HCT116 (cell line): Measurements from ENCODE around the gene TRDMT1.

Experiments
- ATF3 ChIP-seq: IDR thresholded peaks from 2 replicates; pipeline ENCODE4 v1.6.1; 2012
- CBX3 ChIP-seq: IDR thresholded peaks from 2 replicates; pipeline ENCODE4 v1.6.1; 2012; ENCODE audit warnings: low read depth
- EZH2 ChIP-seq: fragments of 200-600 bp; sonication (generic); IDR thresholded peaks from 2 replicates; pipeline ENCODE4 v1.6.1; 2017; ENCODE audit warnings: antibody characterized with exemption, mixed run types
- EZH2phosphoT487 ChIP-seq: fragments of 200-600 bp; IDR thresholded peaks from 2 replicates; pipeline ENCODE4 v1.6.1; 2018; ENCODE audit warnings: antibody characterized with exemption, borderline replicate concordance
- JUND ChIP-seq: IDR thresholded peaks from 2 replicates; pipeline ENCODE4 v1.6.1; 2012
- POLR2A ChIP-seq: IDR thresholded peaks from 2 replicates; pipeline ENCODE4 v1.7.0; 2011; ENCODE audit warnings: borderline replicate concordance; ENCODE audit not compliant: insufficient read depth, insufficient read length; ENCODE audit errors: extremely low read depth
- POLR2AphosphoS5 ChIP-seq: IDR thresholded peaks from 2 replicates; pipeline ENCODE4 v1.6.1; 2011; ENCODE audit warnings: mild to moderate bottlenecking, low read depth, low read length, moderate library complexity
- RAD21 ChIP-seq: IDR thresholded peaks from 2 replicates; pipeline ENCODE4 v1.6.1; 2012; ENCODE audit warnings: low read depth, mild to moderate bottlenecking
- TF ChIP-seq, protein P1 (sequence below), 3 experiments: fragments of 200-600 bp in 1 of 3; sonication (generic) in 1 of 3; IDR thresholded peaks in 2 of 3; conservative IDR thresholded peaks in 1 of 3; 2 replicates each; pipeline ENCODE4 v1.5.1; 2012 to 2017; ENCODE audit warnings: low read depth in 2 of 3, low read length in 2 of 3, antibody characterized with exemption in 1 of 3, borderline replicate concordance in 1 of 3, control low read depth in 1 of 3, mild to moderate bottlenecking in 1 of 3, mixed read lengths in 1 of 3, mixed run types in 1 of 3, moderate library complexity in 1 of 3; ENCODE audit not compliant: insufficient read depth in 1 of 3

DNA sequence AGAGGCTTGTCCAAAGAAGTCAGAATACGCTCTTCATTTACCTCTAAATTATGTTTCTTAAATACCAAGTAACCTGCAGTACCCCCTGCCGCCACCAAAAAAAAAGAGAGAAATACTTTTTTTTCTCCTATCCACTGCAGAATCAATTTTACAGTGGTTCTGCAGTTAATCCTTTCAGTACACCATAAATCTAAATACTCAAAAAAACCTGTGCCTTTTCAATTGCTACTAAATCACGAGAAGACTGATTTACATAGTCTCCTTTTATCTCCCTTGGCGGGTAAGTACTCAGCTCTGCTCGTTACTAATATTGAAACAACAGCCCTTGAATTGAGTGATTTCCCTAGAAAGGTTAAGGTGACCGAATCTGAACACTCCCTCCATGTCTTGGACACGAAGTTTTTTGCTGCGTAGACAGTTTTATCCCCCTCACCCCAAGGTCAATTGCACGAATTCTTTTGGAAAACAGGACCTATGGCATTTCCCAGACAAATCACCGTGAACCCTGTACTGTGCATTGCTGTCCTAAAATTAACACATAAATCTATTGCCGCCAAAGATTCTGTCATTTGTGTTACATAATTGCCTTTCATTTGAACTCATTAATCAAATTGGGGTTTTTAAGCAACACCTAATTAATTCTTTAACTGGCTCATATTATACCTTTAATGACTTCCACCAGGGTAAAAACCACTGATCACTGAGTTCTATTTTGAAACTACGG lies 26.1 kb upstream of the TRDMT1 start:
- TF ChIP-seq EZH2phosphoT487, result 0 out of 2 replicates have a peak, but pooled peaks have one; percentile 41
- no peak for TF ChIP-seq POLR2AphosphoS5
- no peak for TF ChIP-seq JUND
- no peak for TF ChIP-seq CBX3
- TF ChIP-seq, protein P1, sequence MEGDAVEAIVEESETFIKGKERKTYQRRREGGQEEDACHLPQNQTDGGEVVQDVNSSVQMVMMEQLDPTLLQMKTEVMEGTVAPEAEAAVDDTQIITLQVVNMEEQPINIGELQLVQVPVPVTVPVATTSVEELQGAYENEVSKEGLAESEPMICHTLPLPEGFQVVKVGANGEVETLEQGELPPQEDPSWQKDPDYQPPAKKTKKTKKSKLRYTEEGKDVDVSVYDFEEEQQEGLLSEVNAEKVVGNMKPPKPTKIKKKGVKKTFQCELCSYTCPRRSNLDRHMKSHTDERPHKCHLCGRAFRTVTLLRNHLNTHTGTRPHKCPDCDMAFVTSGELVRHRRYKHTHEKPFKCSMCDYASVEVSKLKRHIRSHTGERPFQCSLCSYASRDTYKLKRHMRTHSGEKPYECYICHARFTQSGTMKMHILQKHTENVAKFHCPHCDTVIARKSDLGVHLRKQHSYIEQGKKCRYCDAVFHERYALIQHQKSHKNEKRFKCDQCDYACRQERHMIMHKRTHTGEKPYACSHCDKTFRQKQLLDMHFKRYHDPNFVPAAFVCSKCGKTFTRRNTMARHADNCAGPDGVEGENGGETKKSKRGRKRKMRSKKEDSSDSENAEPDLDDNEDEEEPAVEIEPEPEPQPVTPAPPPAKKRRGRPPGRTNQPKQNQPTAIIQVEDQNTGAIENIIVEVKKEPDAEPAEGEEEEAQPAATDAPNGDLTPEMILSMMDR (IDR thresholded peaks at IDR 0.05 in 2 of 3, conservative IDR thresholded peaks at IDR 0.05 in 1 of 3; ENCODE audit: borderline replicate concordance in 1 of 3, insufficient read depth in 1 of 3, low read depth in 2 of 3, low read length in 2 of 3), result peak in 2 of 3 experiments; percentile 21 to 48; a peak in 3 of 6 replicates
- no peak for TF ChIP-seq RAD21
- TF ChIP-seq ATF3, result no peak
- no peak for TF ChIP-seq POLR2A
- TF ChIP-seq EZH2, result no peak
